Lower leg skin (tissue), 4 donors: ENCODE results near the gene DNAJB4. TPM values are rescaled to one million over a fixed set of nuclear protein-coding genes. Genes with fewer than 3 reads are reported as not detected.

Source experiments
- DNase-seq, 2 donors: peaks; one replicate each; pipeline ENCODE4 v3.0.0-alpha.2; 2019; ENCODE audit warnings: low spot score in 2 of 2
- H3K4me3 ChIP-seq: fragments of 200-600 bp; sonication (generic); 2 replicates; pipeline ENCODE4 v1.5.1; 2017; ENCODE audit warnings: mild to moderate bottlenecking, low read depth; ENCODE audit not compliant: poor library complexity, severe bottlenecking
- CTCF ChIP-seq, 3 donors: fragments of 450-650 bp; IDR thresholded peaks; one replicate each; pipeline ENCODE4 v1.5.1; 2016; ENCODE audit warnings: antibody characterized with exemption in 3 of 3, mild to moderate bottlenecking in 3 of 3, moderate library complexity in 2 of 3
- POLR2A ChIP-seq, 2 donors: fragments of 450-650 bp; IDR thresholded peaks; one replicate each; pipeline ENCODE4 v1.6.1; 2016 to 2017; ENCODE audit warnings: antibody characterized with exemption in 2 of 2, mild to moderate bottlenecking in 1 of 2, moderate library complexity in 1 of 2
- WGBS, 2 donors: methylation state at CpG; one replicate each; pipeline ENCODE4 v1.1.5; 2018; 5-methylcytosine and 5-hydroxymethylcytosine counted together
- intact Hi-C: fragments of 100-400 bp; cut with DNase I; formaldehyde crosslinking; loops from one replicate; pipeline ENCODE4 v1.15.0; 2023; ENCODE audit warnings: low total_unique reads
- total RNA-seq, 4 donors: library from RNA; depleted of rRNA; stranded (reverse); fragments of >200 nt; gene quantifications; one replicate each; pipeline ENCODE4 v1.1.0, GENCODE V29; 2016

The DNAJB4 gene
- total RNA-seq, 4 donors from 2014 or later, result 9.3 to 15.5 (median 13.6) TPM

- H3K4me3 ChIP-seq, result no peak overlapping the region
- DNase-seq, result no peak
- intact Hi-C loops, result no loop called here
- no peak for TF ChIP-seq CTCF (IDR thresholded peaks at IDR 0.05)
- TF ChIP-seq POLR2A (IDR thresholded peaks at IDR 0.05), result no peak
Measured at GRCh38 chr1:78054559-78054958, 49.8 kb downstream of the DNAJB4 start.

- H3K4me3 ChIP-seq, result no peak overlapping the region
- DNase-seq, result no peak
- WGBS, 2 donors, result 50% methylated on average over 2 of the region's 2 CpGs
- intact Hi-C loops, result loop anchor here (5.0 kb wide), 1 partner anchor 718 kb away; no protein-coding TSS in a partner anchor
- TF ChIP-seq CTCF (IDR thresholded peaks at IDR 0.05) (no peak), POLR2A (IDR thresholded peaks at IDR 0.05) (no peak)
Measured at GRCh38 chr1:78054972-78055371, 50.2 kb downstream of the DNAJB4 start.

GRCh38 chr1:78055565-78056132, 50.9 kb downstream of the DNAJB4 start:
- 42 to 71% methylated on average over 3 of the region's 3 CpGs for WGBS, 2 donors
- no peak overlapping the region for H3K4me3 ChIP-seq
- no peak for DNase-seq
- intact Hi-C loops, result loop anchor here (5.0 kb wide), 1 partner anchor 718 kb away; no protein-coding TSS in a partner anchor
- no peak for TF ChIP-seq CTCF (IDR thresholded peaks at IDR 0.05)
- no peak for TF ChIP-seq POLR2A (IDR thresholded peaks at IDR 0.05)

- 79 to 80% methylated on average over 4 of the region's 4 CpGs for WGBS, 2 donors
- TF ChIP-seq CTCF (IDR thresholded peaks at IDR 0.05), result no peak
- TF ChIP-seq POLR2A (IDR thresholded peaks at IDR 0.05), result no peak
- DNase-seq, result no peak
- no peak overlapping the region for H3K4me3 ChIP-seq
- intact Hi-C loops, result loop anchor here (5.0 kb wide), 1 partner anchor 721 kb away; no protein-coding TSS in a partner anchor
Measured at GRCh38 chr1:78058670-78059069, 53.9 kb downstream of the DNAJB4 start.

GRCh38 chr1:78060857-78061563, 56.3 kb downstream of the DNAJB4 start:
- intact Hi-C loops, result no loop called here
- no peak for TF ChIP-seq CTCF (IDR thresholded peaks at IDR 0.05)
- no peak for TF ChIP-seq POLR2A (IDR thresholded peaks at IDR 0.05)
- H3K4me3 ChIP-seq, result no peak overlapping the region
- WGBS, 2 donors, result 80 to 88% methylated on average over 4 of the region's 4 CpGs
- DNase-seq, result no peak
